ENCODE data around the gene GOLT1B. TPM values are rescaled to one million over a fixed set of nuclear protein-coding genes. Genes with fewer than 3 reads are reported as not detected.

The GOLT1B gene
- total RNA-seq, 1 donor from 2014 or later: 25.9 TPM

DNA sequence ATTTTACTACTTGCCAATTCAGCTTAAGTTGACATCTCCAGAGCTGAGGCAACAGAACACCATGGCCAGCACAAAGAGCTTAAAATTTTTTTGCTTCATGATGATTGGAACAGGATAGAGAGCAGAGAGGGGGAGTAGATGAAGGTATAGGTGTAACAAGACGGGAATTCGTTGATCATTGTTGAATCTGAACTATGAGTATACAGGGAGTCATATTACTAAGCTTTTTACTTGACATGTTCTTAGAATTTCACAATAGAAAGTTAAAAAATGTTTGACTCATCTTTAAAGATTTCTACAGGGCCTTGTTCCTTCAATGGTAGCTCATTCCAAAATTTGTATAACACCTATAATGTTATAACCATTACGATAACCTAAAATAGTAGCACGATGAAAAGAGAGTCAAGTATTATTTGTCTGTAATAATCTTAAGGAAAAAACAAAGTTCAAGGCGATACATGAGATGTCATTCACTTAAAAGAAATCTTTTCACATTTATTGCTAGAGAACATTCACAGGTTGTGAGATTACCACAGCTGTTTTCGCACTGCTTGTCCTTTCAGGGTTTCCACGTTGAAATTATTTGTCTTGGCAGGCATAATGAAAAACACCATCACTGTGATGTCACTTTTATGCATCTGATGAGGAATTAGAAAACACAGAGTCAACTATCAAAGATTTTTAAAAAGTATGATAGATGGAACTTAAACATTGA lies 58.4 kb downstream of the GOLT1B start:
- H3K4me1 Mint-ChIP-seq: no peaks in the 10 kb centered on the region
- ChIA-PET POLR2A (no interaction called here), CTCF (no interaction called here)
- H3K9me3 Mint-ChIP-seq: no peaks in the 10 kb centered on the region
- DNase-seq (no peak), ATAC-seq (ENCODE audit: low read depth) (no peak)
- no peaks in the 10 kb centered on the region for H3K27me3 Mint-ChIP-seq
- intact Hi-C loops (cut with micrococcal nuclease): no loop called here
- no peak for TF ChIP-seq CTCF (IDR thresholded peaks at IDR 0.05)
- no peak overlapping the region for H3K4me3 Mint-ChIP-seq
- no peaks in the 10 kb centered on the region for H3K36me3 Mint-ChIP-seq (ENCODE audit: low read depth)
- no peak overlapping the region for H3K27ac Mint-ChIP-seq

- no peaks in the 10 kb centered on the region for H3K36me3 Mint-ChIP-seq (ENCODE audit: low read depth)
Measured at GRCh38 chr12:21561158-21561557, 59.6 kb downstream of the GOLT1B start.

GRCh38 chr12:21562859-21563258 lies 61.3 kb downstream of the GOLT1B start:
- Mint-ChIP-seq H3K9me3 (no peaks in the 10 kb centered on the region), H3K36me3 (ENCODE audit: low read depth) (no peaks in the 10 kb centered on the region), H3K4me1 (no peaks in the 10 kb centered on the region), H3K27ac (no peak overlapping the region), H3K4me3 (no peak overlapping the region), H3K27me3 (peaks cover 5% of the 10 kb centered on the region)
- DNase-seq (no peak), ATAC-seq (ENCODE audit: low read depth) (no peak)
- POLR2A ChIA-PET: no interaction called here
- CTCF ChIA-PET: no interaction called here
- no peak for TF ChIP-seq CTCF (IDR thresholded peaks at IDR 0.05)
- intact Hi-C loops (cut with micrococcal nuclease): no loop called here

More at GRCh38 chr12:21561158-21561557, 59.6 kb downstream of the GOLT1B start:
- H3K9me3 Mint-ChIP-seq: no peaks in the 10 kb centered on the region
- ChIA-PET CTCF (no interaction called here), POLR2A (no interaction called here)
- ATAC-seq (ENCODE audit: low read depth): no peak
- no peak overlapping the region for H3K27ac Mint-ChIP-seq
- DNase-seq: no peak
- intact Hi-C loops (cut with micrococcal nuclease): no loop called here
- TF ChIP-seq CTCF (IDR thresholded peaks at IDR 0.05): no peak
- no peaks in the 10 kb centered on the region for H3K4me1 Mint-ChIP-seq
- H3K27me3 Mint-ChIP-seq: peaks cover 1% of the 10 kb centered on the region
- no peak overlapping the region for H3K4me3 Mint-ChIP-seq

DNA sequence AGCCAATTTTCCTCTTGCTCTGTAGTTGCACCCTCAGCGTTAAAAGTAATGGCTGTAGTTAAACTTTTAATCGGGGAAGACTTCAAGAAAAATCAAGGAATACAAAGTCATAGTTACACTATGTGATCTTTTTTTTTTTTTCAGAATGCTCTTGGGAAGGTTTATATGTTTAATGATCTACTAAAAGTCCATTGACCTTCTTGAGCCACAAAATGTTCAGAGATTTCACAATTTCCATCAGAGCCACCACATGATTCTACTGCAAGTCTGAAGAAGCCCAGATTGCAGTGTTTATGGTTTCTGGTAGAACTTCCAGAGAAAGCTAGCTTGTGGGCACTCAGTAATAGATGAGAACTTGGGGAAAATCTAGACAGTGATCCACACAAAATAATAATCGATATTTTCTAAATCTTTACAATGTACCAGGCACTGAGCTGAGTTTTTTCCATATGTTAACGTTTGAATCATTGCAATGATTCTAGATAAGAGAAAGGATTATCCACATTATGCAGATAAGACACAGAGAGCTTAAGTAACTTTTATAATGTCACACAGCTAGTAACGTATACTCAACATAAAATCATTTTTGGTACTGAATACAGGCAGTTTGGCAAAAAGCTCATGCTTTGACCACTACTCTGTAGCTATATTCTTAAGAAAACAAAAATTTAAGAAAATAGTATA lies 64.8 kb downstream of the GOLT1B start:
- no peaks in the 10 kb centered on the region for H3K9me3 Mint-ChIP-seq
- TF ChIP-seq CTCF (IDR thresholded peaks at IDR 0.05): no peak
- no peak overlapping the region for H3K4me3 Mint-ChIP-seq
- peaks cover 7% of the 10 kb centered on the region for H3K27me3 Mint-ChIP-seq
- H3K36me3 Mint-ChIP-seq (ENCODE audit: low read depth): no peaks in the 10 kb centered on the region
- DNase-seq (no peak), ATAC-seq (ENCODE audit: low read depth) (no peak)
- H3K27ac Mint-ChIP-seq: no peak overlapping the region
- ChIA-PET CTCF (interaction anchor here (1.1 kb wide), 1 partner anchor 10 kb away, joined by 3 read pairs; no protein-coding TSS in a partner anchor), POLR2A (no interaction called here)
- intact Hi-C loops (cut with micrococcal nuclease): no loop called here
- no peaks in the 10 kb centered on the region for H3K4me1 Mint-ChIP-seq

GRCh38 chr12:21566907-21567394 lies 65.4 kb downstream of the GOLT1B start:
- no peak for ATAC-seq (ENCODE audit: low read depth)
- Mint-ChIP-seq H3K36me3 (ENCODE audit: low read depth) (no peaks in the 10 kb centered on the region), H3K4me1 (no peaks in the 10 kb centered on the region), H3K27ac (no peak overlapping the region), H3K9me3 (no peaks in the 10 kb centered on the region), H3K4me3 (no peak overlapping the region), H3K27me3 (peaks cover 7% of the 10 kb centered on the region)
- no peak for DNase-seq
- POLR2A ChIA-PET: no interaction called here
- CTCF ChIA-PET: interaction anchor here (1.1 kb wide), 1 partner anchor 9 kb away, joined by 3 read pairs; no protein-coding TSS in a partner anchor
- no peak for TF ChIP-seq CTCF (IDR thresholded peaks at IDR 0.05)
- intact Hi-C loops (cut with micrococcal nuclease): no loop called here
